ENCODE results near the gene OVAAL. TPM values are rescaled to one million over a fixed set of nuclear protein-coding genes. Genes with fewer than 3 reads are reported as not detected.

The OVAAL gene
- total RNA-seq, 2 experiments from 2014 or later, result not detected

- CTCF ChIA-PET, result no interaction called here
- POLR2A ChIA-PET, result no interaction called here
These were observed 7.3 kb downstream of the OVAAL start for GRCh38 chr1:180566026-180566425.

- POLR2A ChIA-PET, result no interaction called here
- CTCF ChIA-PET, result no interaction called here
These were observed 7.7 kb downstream of the OVAAL start for GRCh38 chr1:180566495-180566894.

GRCh38 chr1:180567654-180568053 lies 8.9 kb downstream of the OVAAL start:
- CTCF ChIA-PET, result no interaction called here

GRCh38 chr1:180568184-180568583 lies 9.4 kb downstream of the OVAAL start:
- ChIA-PET CTCF (no interaction called here), POLR2A (no interaction called here)

More at GRCh38 chr1:180567654-180568053, 8.9 kb downstream of the OVAAL start:
- POLR2A ChIA-PET, result no interaction called here

GRCh38 chr1:180571060-180571831 lies 12.5 kb downstream of the OVAAL start:
- CTCF ChIA-PET, result interaction anchor here (1.5 kb wide), 1 partner anchor 15 kb away, joined by 3 read pairs; no protein-coding TSS in a partner anchor
- POLR2A ChIA-PET, result no interaction called here

- ChIA-PET CTCF (interaction anchor here (1.5 kb wide), 1 partner anchor 14 kb away, joined by 3 read pairs; no protein-coding TSS in a partner anchor), POLR2A (no interaction called here)
These were observed 13.3 kb downstream of the OVAAL start for GRCh38 chr1:180571832-180572636.

GRCh38 chr1:180572760-180573159 lies 14.0 kb downstream of the OVAAL start:
- ChIA-PET POLR2A (no interaction called here), CTCF (interaction anchor here (0.7 kb wide), 1 partner anchor 9 kb away, joined by 4 read pairs; no protein-coding TSS in a partner anchor)

GRCh38 chr1:180574031-180574713 lies 15.4 kb downstream of the OVAAL start:
- POLR2A ChIA-PET, result no interaction called here
- CTCF ChIA-PET, result no interaction called here

- ChIA-PET CTCF (interaction anchor here (1.5 kb wide), 1 partner anchor 40 kb away, joined by 3 read pairs; no protein-coding TSS in a partner anchor), POLR2A (no interaction called here)
These were observed 18.6 kb downstream of the OVAAL start for GRCh38 chr1:180577361-180577760.

- ChIA-PET CTCF (no interaction called here), POLR2A (interaction anchor here (0.7 kb wide), 1 partner anchor 518 kb away, joined by 5 read pairs; no protein-coding TSS in a partner anchor)
These were observed 21.3 kb downstream of the OVAAL start for GRCh38 chr1:180579961-180580611.

- ChIA-PET POLR2A (no interaction called here), CTCF (interaction anchor here (0.5 kb wide), 1 partner anchor 9 kb away, joined by 4 read pairs; no protein-coding TSS in a partner anchor)
These were observed 22.9 kb downstream of the OVAAL start for GRCh38 chr1:180581635-180582039.

GRCh38 chr1:180584869-180585268 lies 26.1 kb downstream of the OVAAL start:
- ChIA-PET POLR2A (interaction anchor here (0.6 kb wide), 1 partner anchor 275 kb away, joined by 5 read pairs; no protein-coding TSS in a partner anchor), CTCF (no interaction called here)

GRCh38 chr1:180585994-180586359 lies 27.2 kb downstream of the OVAAL start:
- ChIA-PET POLR2A (interaction anchor here (0.5 kb wide), 1 partner anchor 255 kb away, joined by 4 read pairs; no protein-coding TSS in a partner anchor), CTCF (interaction anchor here (1.1 to 1.3 kb wide), 2 partner anchors 10 to 15 kb away, joined by 3 read pairs; no protein-coding TSS in a partner anchor)

GRCh38 chr1:180586671-180587155 lies 27.9 kb downstream of the OVAAL start:
- ChIA-PET POLR2A (no interaction called here), CTCF (interaction anchor here (0.5 to 1.3 kb wide), 4 partner anchors 9 to 904 kb away, joined by 3 to 4 read pairs (median 3); no protein-coding TSS in a partner anchor)

- CTCF ChIA-PET, result no interaction called here
- POLR2A ChIA-PET, result no interaction called here
These were observed 29.4 kb downstream of the OVAAL start for GRCh38 chr1:180588121-180588520.

- CTCF ChIA-PET, result no interaction called here
These were observed 32.1 kb downstream of the OVAAL start for GRCh38 chr1:180590889-180591288.

GRCh38 chr1:180593382-180593781 lies 34.6 kb downstream of the OVAAL start:
- CTCF ChIA-PET, result no interaction called here

More at GRCh38 chr1:180590889-180591288, 32.1 kb downstream of the OVAAL start:
- POLR2A ChIA-PET, result no interaction called here

GRCh38 chr1:180594723-180595122 lies 36.0 kb downstream of the OVAAL start:
- ChIA-PET POLR2A (no interaction called here), CTCF (no interaction called here)

More at GRCh38 chr1:180593382-180593781, 34.6 kb downstream of the OVAAL start:
- POLR2A ChIA-PET, result no interaction called here

- CTCF ChIA-PET, result interaction anchor here (1.0 kb wide), 1 partner anchor 9 kb away, joined by 3 read pairs; no protein-coding TSS in a partner anchor
- POLR2A ChIA-PET, result no interaction called here
These were observed 37.2 kb downstream of the OVAAL start for GRCh38 chr1:180595966-180596365.
